C4-2B (cell line): Measurements from ENCODE around the gene KAZN.

ENCODE experiments used
- ZFX ChIP-seq: fragments of 450-650 bp; IDR thresholded peaks from 2 replicates; pipeline ENCODE4 v1.6.1; 2017
- TF ChIP-seq, protein P1 (sequence below): fragments of 450-650 bp; conservative IDR thresholded peaks from 2 replicates; pipeline ENCODE4 v1.5.1; 2017; ENCODE audit warnings: mild to moderate bottlenecking

- TF ChIP-seq, protein P1, sequence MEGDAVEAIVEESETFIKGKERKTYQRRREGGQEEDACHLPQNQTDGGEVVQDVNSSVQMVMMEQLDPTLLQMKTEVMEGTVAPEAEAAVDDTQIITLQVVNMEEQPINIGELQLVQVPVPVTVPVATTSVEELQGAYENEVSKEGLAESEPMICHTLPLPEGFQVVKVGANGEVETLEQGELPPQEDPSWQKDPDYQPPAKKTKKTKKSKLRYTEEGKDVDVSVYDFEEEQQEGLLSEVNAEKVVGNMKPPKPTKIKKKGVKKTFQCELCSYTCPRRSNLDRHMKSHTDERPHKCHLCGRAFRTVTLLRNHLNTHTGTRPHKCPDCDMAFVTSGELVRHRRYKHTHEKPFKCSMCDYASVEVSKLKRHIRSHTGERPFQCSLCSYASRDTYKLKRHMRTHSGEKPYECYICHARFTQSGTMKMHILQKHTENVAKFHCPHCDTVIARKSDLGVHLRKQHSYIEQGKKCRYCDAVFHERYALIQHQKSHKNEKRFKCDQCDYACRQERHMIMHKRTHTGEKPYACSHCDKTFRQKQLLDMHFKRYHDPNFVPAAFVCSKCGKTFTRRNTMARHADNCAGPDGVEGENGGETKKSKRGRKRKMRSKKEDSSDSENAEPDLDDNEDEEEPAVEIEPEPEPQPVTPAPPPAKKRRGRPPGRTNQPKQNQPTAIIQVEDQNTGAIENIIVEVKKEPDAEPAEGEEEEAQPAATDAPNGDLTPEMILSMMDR = no peak
- TF ChIP-seq ZFX = no peak
Measured at GRCh38 chr1:15039901-15040300, 441.4 kb downstream of the KAZN start.
